ENCODE measurements around the gene PRB2.
"Not testable (repeated sequence)": the region's sequence is repeated elsewhere in the genome, so short reads cannot be mapped to it uniquely, and the experiment has no call there.

Gene PRB2

GRCh38 chr12:11427341-11427740 is 32.0 kb upstream of the PRB2 start:
- Histone ChIP-seq H3K4me3 (ENCODE audit: low read length) (no peak overlapping the region), H3K9me3 (ENCODE audit: insufficient read depth, low read length) (no peaks in the 10 kb centered on the region), H3K79me2 (ENCODE audit: low read length) (no peaks in the 10 kb centered on the region), H3K36me3 (replicated peaks; ENCODE audit: low read depth, low read length) (no peaks in the 10 kb centered on the region), H3K9ac (ENCODE audit: low read length) (no peak overlapping the region), H3K4me1 (ENCODE audit: low read length) (no peaks in the 10 kb centered on the region), H3K27me3 (ENCODE audit: low read depth, low read length) (peaks cover 19% of the 10 kb centered on the region), H4K20me1 (ENCODE audit: insufficient read depth, low read length) (no peaks in the 10 kb centered on the region), H3K27ac (ENCODE audit: low read length) (no peak overlapping the region), H2AFZ (ENCODE audit: low read depth, low read length) (no peak overlapping the region), H3K4me2 (ENCODE audit: low read length) (no peak overlapping the region)
- TF ChIP-seq EZH2phosphoT487 (IDR thresholded peaks at IDR 0.05; ENCODE audit: low read depth) = no peak
- TF ChIP-seq, protein P1, sequence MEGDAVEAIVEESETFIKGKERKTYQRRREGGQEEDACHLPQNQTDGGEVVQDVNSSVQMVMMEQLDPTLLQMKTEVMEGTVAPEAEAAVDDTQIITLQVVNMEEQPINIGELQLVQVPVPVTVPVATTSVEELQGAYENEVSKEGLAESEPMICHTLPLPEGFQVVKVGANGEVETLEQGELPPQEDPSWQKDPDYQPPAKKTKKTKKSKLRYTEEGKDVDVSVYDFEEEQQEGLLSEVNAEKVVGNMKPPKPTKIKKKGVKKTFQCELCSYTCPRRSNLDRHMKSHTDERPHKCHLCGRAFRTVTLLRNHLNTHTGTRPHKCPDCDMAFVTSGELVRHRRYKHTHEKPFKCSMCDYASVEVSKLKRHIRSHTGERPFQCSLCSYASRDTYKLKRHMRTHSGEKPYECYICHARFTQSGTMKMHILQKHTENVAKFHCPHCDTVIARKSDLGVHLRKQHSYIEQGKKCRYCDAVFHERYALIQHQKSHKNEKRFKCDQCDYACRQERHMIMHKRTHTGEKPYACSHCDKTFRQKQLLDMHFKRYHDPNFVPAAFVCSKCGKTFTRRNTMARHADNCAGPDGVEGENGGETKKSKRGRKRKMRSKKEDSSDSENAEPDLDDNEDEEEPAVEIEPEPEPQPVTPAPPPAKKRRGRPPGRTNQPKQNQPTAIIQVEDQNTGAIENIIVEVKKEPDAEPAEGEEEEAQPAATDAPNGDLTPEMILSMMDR (IDR thresholded peaks at IDR 0.05; ENCODE audit: low read depth, low read length) = no peak

DNA sequence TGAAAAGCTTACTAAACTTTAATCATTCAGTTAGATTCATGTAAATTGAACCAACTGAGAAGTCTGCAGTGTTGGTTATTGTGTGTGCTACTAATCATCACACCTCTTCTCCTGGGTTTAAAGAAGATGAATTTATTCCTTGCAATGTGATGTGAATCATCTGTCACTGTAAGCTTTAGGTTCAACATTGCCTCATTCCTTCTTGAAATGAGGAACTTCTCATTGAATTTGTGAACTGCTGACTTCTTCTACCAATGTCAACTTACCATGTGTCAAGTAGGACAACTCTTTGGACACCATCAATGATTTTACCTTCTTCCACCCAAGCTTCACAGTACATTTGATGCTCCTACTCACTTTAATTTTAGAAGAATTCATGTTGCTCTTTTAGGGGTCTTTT is 17.4 kb upstream of the PRB2 start:
- no peaks in the 10 kb centered on the region for H4K20me1 ChIP-seq (ENCODE audit: insufficient read depth, low read length)
- no peaks in the 10 kb centered on the region for H3K9me3 ChIP-seq (ENCODE audit: insufficient read depth, low read length)
- H3K4me2 ChIP-seq (ENCODE audit: low read length) = no peak overlapping the region
- no peaks in the 10 kb centered on the region for H3K4me1 ChIP-seq (ENCODE audit: low read length)
- no peak overlapping the region for H3K9ac ChIP-seq (ENCODE audit: low read length)
- H3K27me3 ChIP-seq (ENCODE audit: low read depth, low read length) = no peaks in the 10 kb centered on the region
- TF ChIP-seq, protein P1 (IDR thresholded peaks at IDR 0.05; ENCODE audit: low read depth, low read length) = no peak
- TF ChIP-seq EZH2phosphoT487 (IDR thresholded peaks at IDR 0.05; ENCODE audit: low read depth) = no peak
- H3K79me2 ChIP-seq (ENCODE audit: low read length) = no peaks in the 10 kb centered on the region
- no peak overlapping the region for H3K27ac ChIP-seq (ENCODE audit: low read length)
- no peak overlapping the region for H2AFZ ChIP-seq (ENCODE audit: low read depth, low read length)
- H3K36me3 ChIP-seq (replicated peaks; ENCODE audit: low read depth, low read length) = no peaks in the 10 kb centered on the region
- no peak overlapping the region for H3K4me3 ChIP-seq (ENCODE audit: low read length)

GRCh38 chr12:11408096-11408495 is 12.7 kb upstream of the PRB2 start:
- TF ChIP-seq, protein P1 (IDR thresholded peaks at IDR 0.05; ENCODE audit: low read depth, low read length) = no peak
- no peak for TF ChIP-seq EZH2phosphoT487 (IDR thresholded peaks at IDR 0.05; ENCODE audit: low read depth)
- no peaks in the 10 kb centered on the region for H3K36me3 ChIP-seq (replicated peaks; ENCODE audit: low read depth, low read length)
- no peaks in the 10 kb centered on the region for H3K27me3 ChIP-seq (ENCODE audit: low read depth, low read length)
- H3K4me2 ChIP-seq (ENCODE audit: low read length) = no peak overlapping the region
- no peak overlapping the region for H3K9ac ChIP-seq (ENCODE audit: low read length)
- no peaks in the 10 kb centered on the region for H4K20me1 ChIP-seq (ENCODE audit: insufficient read depth, low read length)
- no peaks in the 10 kb centered on the region for H3K79me2 ChIP-seq (ENCODE audit: low read length)
- H2AFZ ChIP-seq (ENCODE audit: low read depth, low read length) = no peak overlapping the region
- H3K27ac ChIP-seq (ENCODE audit: low read length) = no peak overlapping the region
- H3K4me3 ChIP-seq (ENCODE audit: low read length) = no peak overlapping the region
- H3K9me3 ChIP-seq (ENCODE audit: insufficient read depth, low read length) = no peaks in the 10 kb centered on the region
- no peaks in the 10 kb centered on the region for H3K4me1 ChIP-seq (ENCODE audit: low read length)

DNA sequence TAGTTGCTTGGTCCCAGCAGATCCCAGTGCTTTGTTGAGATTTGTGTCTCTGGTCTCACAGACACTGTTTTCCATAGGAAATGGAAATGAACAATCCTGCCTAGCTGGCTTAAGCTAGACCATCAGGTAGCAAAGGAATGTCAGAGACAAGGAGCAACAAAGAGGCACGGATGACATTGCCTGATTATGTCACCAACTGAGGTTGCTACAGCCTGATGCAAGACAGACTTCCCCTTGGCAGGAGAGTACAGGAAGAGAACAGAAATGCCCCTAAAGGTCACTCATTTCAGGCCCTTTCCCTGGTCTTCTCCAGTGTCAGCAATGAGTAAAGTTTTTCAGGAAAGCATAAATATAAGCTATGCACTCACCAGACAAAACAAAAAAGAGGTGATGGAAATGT is 2.0 kb upstream of the PRB2 start:
- Histone ChIP-seq H3K36me3 (replicated peaks; ENCODE audit: low read depth, low read length) (no peaks in the 10 kb centered on the region), H3K27ac (ENCODE audit: low read length) (no peak overlapping the region), H3K9ac (ENCODE audit: low read length) (no peak overlapping the region), H3K4me2 (ENCODE audit: low read length) (no peak overlapping the region), H3K9me3 (ENCODE audit: insufficient read depth, low read length) (no peaks in the 10 kb centered on the region), H4K20me1 (ENCODE audit: insufficient read depth, low read length) (no peaks in the 10 kb centered on the region), H3K4me1 (ENCODE audit: low read length) (no peaks in the 10 kb centered on the region), H3K79me2 (ENCODE audit: low read length) (no peaks in the 10 kb centered on the region), H3K4me3 (ENCODE audit: low read length) (no peak overlapping the region), H2AFZ (ENCODE audit: low read depth, low read length) (no peak overlapping the region), H3K27me3 (ENCODE audit: low read depth, low read length) (no peaks in the 10 kb centered on the region)
- TF ChIP-seq, protein P1 (IDR thresholded peaks at IDR 0.05; ENCODE audit: low read depth, low read length) = no peak
- TF ChIP-seq EZH2phosphoT487 (IDR thresholded peaks at IDR 0.05; ENCODE audit: low read depth) = no peak

DNA sequence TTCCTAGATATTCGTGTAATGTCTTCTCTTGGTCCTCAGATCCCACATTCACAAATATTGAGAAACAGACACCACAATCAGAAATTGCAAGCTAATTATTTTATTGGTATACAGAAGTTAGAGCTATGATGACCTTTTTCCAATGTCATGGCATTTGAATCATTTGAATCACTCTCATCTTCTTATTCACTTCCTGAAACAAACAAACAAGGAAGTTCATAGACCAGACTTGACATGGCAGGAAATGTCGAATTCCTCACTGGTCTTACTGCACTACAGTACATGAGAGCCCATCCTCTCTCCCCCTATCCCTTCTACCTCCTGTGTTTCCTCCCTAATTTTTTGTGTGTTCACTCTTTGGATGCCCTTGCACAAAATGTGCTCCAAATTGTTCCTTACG is 3.9 kb downstream of the PRB2 start:
- not testable (repeated sequence) for H2AFZ ChIP-seq (ENCODE audit: low read depth, low read length); H3K36me3 ChIP-seq (replicated peaks; ENCODE audit: low read depth, low read length); H3K4me1 ChIP-seq (ENCODE audit: low read length); H3K4me2 ChIP-seq (ENCODE audit: low read length); H4K20me1 ChIP-seq (ENCODE audit: insufficient read depth, low read length); H3K4me3 ChIP-seq (ENCODE audit: low read length); H3K9ac ChIP-seq (ENCODE audit: low read length); H3K27ac ChIP-seq (ENCODE audit: low read length); H3K27me3 ChIP-seq (ENCODE audit: low read depth, low read length); H3K79me2 ChIP-seq (ENCODE audit: low read length); H3K9me3 ChIP-seq (ENCODE audit: insufficient read depth, low read length)

DNA sequence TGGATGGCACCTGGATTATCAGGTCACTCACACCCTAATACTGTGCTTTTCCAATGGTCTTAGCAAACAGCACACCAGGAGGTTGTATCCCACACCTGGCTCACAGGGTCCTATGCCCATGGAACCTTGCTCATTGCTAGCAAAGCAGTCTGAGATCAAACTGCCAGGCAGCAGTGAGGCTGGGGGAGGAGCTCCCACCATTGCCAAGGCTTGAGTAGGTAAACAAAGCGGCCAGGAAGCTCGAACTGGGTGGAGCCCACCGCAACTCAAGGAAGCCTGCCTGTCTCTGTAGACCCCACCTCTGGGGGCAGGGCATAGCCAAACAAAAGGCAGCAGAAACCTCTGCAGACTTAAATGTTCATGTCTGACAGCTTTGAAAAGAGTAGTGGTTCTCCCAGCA is 17.9 kb downstream of the PRB2 start:
- not testable (repeated sequence) for H3K79me2 ChIP-seq (ENCODE audit: low read length); H3K27me3 ChIP-seq (ENCODE audit: low read depth, low read length); H4K20me1 ChIP-seq (ENCODE audit: insufficient read depth, low read length); H3K4me2 ChIP-seq (ENCODE audit: low read length); H3K36me3 ChIP-seq (replicated peaks; ENCODE audit: low read depth, low read length); H2AFZ ChIP-seq (ENCODE audit: low read depth, low read length); H3K9ac ChIP-seq (ENCODE audit: low read length); H3K4me1 ChIP-seq (ENCODE audit: low read length); H3K27ac ChIP-seq (ENCODE audit: low read length); H3K4me3 ChIP-seq (ENCODE audit: low read length); H3K9me3 ChIP-seq (ENCODE audit: insufficient read depth, low read length)
